C4-2B (cell line): ENCODE measurements around the gene VEPH1.

Source experiments
- ZFX ChIP-seq: fragments of 450-650 bp; IDR thresholded peaks from 2 replicates; pipeline ENCODE4 v1.6.1; 2017
- TF ChIP-seq, protein P1 (sequence below): fragments of 450-650 bp; conservative IDR thresholded peaks from 2 replicates; pipeline ENCODE4 v1.5.1; 2017; ENCODE audit warnings: mild to moderate bottlenecking

DNA sequence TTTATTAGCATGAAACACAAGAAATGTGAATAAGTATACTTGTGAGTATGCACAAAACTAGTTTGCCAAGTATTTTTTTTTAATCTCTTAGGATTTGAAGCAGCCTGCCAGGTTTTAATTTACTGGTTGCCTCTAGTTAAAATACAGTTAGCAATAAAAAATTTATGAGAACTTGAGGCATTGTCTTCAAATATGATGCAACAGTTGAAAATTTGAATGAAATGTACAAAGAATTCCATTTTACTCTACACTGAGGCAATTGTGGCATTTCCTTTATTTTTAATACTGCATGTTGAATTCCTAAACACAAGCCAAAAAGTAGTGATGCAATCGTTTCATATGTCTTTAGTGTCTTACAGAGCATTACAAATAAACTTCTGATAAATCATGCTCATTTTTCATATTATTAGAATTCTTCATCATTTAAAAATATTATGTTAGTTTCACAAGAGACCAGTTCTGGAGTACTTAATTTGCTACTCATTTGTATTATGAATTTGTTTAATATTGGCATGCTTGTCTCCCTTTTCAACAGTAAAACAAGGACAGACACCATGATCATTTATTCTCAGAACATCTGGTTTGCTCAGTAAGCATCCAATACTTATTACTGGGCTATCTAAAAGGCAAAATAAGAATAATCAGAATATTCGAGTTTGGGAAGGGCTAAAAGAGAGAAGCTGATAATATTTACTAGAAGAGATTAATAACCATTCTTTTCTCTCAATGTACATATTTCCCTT is 191.4 kb downstream of the VEPH1 start:
- TF ChIP-seq, protein P1, sequence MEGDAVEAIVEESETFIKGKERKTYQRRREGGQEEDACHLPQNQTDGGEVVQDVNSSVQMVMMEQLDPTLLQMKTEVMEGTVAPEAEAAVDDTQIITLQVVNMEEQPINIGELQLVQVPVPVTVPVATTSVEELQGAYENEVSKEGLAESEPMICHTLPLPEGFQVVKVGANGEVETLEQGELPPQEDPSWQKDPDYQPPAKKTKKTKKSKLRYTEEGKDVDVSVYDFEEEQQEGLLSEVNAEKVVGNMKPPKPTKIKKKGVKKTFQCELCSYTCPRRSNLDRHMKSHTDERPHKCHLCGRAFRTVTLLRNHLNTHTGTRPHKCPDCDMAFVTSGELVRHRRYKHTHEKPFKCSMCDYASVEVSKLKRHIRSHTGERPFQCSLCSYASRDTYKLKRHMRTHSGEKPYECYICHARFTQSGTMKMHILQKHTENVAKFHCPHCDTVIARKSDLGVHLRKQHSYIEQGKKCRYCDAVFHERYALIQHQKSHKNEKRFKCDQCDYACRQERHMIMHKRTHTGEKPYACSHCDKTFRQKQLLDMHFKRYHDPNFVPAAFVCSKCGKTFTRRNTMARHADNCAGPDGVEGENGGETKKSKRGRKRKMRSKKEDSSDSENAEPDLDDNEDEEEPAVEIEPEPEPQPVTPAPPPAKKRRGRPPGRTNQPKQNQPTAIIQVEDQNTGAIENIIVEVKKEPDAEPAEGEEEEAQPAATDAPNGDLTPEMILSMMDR, result no peak
- TF ChIP-seq ZFX, result no peak
